Loucy (cell line): Measurements from ENCODE around the gene TACR1.

Source experiments
- EZH2phosphoT487 ChIP-seq: fragments of 200-600 bp; IDR thresholded peaks from 2 replicates; pipeline ENCODE4 v1.6.1; 2018; ENCODE audit warnings: antibody characterized with exemption, mild to moderate bottlenecking, moderate library complexity, borderline replicate concordance
- TF ChIP-seq, protein P1 (sequence below): fragments of 200-600 bp; sonication (generic); conservative IDR thresholded peaks from 2 replicates; pipeline ENCODE4 v1.5.1; 2014; ENCODE audit warnings: mild to moderate bottlenecking, antibody characterized with exemption, low read length

- TF ChIP-seq, protein P1, sequence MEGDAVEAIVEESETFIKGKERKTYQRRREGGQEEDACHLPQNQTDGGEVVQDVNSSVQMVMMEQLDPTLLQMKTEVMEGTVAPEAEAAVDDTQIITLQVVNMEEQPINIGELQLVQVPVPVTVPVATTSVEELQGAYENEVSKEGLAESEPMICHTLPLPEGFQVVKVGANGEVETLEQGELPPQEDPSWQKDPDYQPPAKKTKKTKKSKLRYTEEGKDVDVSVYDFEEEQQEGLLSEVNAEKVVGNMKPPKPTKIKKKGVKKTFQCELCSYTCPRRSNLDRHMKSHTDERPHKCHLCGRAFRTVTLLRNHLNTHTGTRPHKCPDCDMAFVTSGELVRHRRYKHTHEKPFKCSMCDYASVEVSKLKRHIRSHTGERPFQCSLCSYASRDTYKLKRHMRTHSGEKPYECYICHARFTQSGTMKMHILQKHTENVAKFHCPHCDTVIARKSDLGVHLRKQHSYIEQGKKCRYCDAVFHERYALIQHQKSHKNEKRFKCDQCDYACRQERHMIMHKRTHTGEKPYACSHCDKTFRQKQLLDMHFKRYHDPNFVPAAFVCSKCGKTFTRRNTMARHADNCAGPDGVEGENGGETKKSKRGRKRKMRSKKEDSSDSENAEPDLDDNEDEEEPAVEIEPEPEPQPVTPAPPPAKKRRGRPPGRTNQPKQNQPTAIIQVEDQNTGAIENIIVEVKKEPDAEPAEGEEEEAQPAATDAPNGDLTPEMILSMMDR, result no peak
- no peak for TF ChIP-seq EZH2phosphoT487
Measured at GRCh38 chr2:75173740-75174139, 25.6 kb downstream of the TACR1 start.
